Measurements from ENCODE around the gene ZCCHC8. TPM values are rescaled to one million over a fixed set of nuclear protein-coding genes. Genes with fewer than 3 reads are reported as not detected.

The ZCCHC8 gene
- total and polyA plus RNA-seq, 2 of the 8 experiments (the other 6 are each of a cell fraction or from before 2014, with no cell fraction given): 13.8 to 28.9 TPM

GRCh38 chr12:122481861-122482260 lies 18.9 kb downstream of the ZCCHC8 start (continued):
- TF ChIP-seq CHD7 (IDR thresholded peaks at IDR 0.05; ENCODE audit: insufficient replicate concordance, low read length): no peak
- TF ChIP-seq CBX8 (IDR thresholded peaks at IDR 0.05; ENCODE audit: borderline replicate concordance, low read depth, low read length): no peak
- no peak for TF ChIP-seq BACH1 (IDR thresholded peaks at IDR 0.05; ENCODE audit: low read length)
- TF ChIP-seq CEBPB (IDR thresholded peaks at IDR 0.05; ENCODE audit: low read depth, low read length): no peak
- TF ChIP-seq CBX5 (IDR thresholded peaks at IDR 0.05; ENCODE audit: low read depth, low read length): no peak
- no peak for TF ChIP-seq ATF2 (IDR thresholded peaks at IDR 0.05; ENCODE audit: low read length)
- no peak for TF ChIP-seq RXRA (IDR thresholded peaks at IDR 0.05; ENCODE audit: insufficient read depth, low read depth, low read length)
- TF ChIP-seq TCF12 (IDR thresholded peaks at IDR 0.05; ENCODE audit: low read depth, low read length): no peak
- no peak for TF ChIP-seq KDM1A (IDR thresholded peaks at IDR 0.05; ENCODE audit: borderline replicate concordance, low read length)
- no peak for TF ChIP-seq RFX5 (IDR thresholded peaks at IDR 0.05; ENCODE audit: borderline replicate concordance, low read depth, low read length)

All from H1 (cell line).